Measurements from ENCODE around the gene MAPKAP1. TPM values are rescaled to one million over a fixed set of nuclear protein-coding genes. Genes with fewer than 3 reads are reported as not detected.
"Not testable (repeated sequence)": the region's sequence is repeated elsewhere in the genome, so short reads cannot be mapped to it uniquely, and the experiment has no call there.

The MAPKAP1 gene
- total RNA-seq, 1 donor from 2014 or later: 66.8 TPM

GRCh38 chr9:125409637-125410521 lies 297.1 kb downstream of the MAPKAP1 start:
- peak; percentile 37 for DNase-seq

GRCh38 chr9:125409217-125409636 lies 297.8 kb downstream of the MAPKAP1 start:
- no peak for DNase-seq

- peak; percentile 88 for DNase-seq
These were observed 298.8 kb downstream of the MAPKAP1 start for GRCh38 chr9:125407974-125408900.

GRCh38 chr9:125407432-125407973 lies 299.5 kb downstream of the MAPKAP1 start:
- no peak for DNase-seq

- DNase-seq: no peak
These were observed 300.3 kb downstream of the MAPKAP1 start for GRCh38 chr9:125406810-125407087.

GRCh38 chr9:125405938-125406809 lies 300.8 kb downstream of the MAPKAP1 start:
- DNase-seq: no peak

GRCh38 chr9:125404733-125405132 lies 302.3 kb downstream of the MAPKAP1 start:
- DNase-seq: no peak

GRCh38 chr9:125400725-125401716 lies 306.0 kb downstream of the MAPKAP1 start:
- no peak for DNase-seq

GRCh38 chr9:125400232-125400631 lies 306.8 kb downstream of the MAPKAP1 start:
- DNase-seq: not testable (repeated sequence)

- no peak for DNase-seq
These were observed 307.3 kb downstream of the MAPKAP1 start for GRCh38 chr9:125399666-125400065.

GRCh38 chr9:125399165-125399564 lies 307.8 kb downstream of the MAPKAP1 start:
- no peak for DNase-seq

- DNase-seq: no peak
These were observed 308.8 kb downstream of the MAPKAP1 start for GRCh38 chr9:125398243-125398642.

GRCh38 chr9:125397736-125398135 lies 309.3 kb downstream of the MAPKAP1 start:
- no peak for DNase-seq

GRCh38 chr9:125396799-125397198 lies 310.2 kb downstream of the MAPKAP1 start:
- no peak for DNase-seq

GRCh38 chr9:125393426-125393825 lies 313.6 kb downstream of the MAPKAP1 start:
- no peak for DNase-seq

- no peak for DNase-seq
These were observed 315.3 kb downstream of the MAPKAP1 start for GRCh38 chr9:125391704-125392103.

- DNase-seq: no peak
These were observed 318.0 kb downstream of the MAPKAP1 start for GRCh38 chr9:125388978-125389377.

GRCh38 chr9:125387861-125388524 lies 319.0 kb downstream of the MAPKAP1 start:
- DNase-seq: no peak

All from tongue (tissue), 2 donors.